SIG-M5 (cell line): ENCODE results near the gene DBN1.

ENCODE experiments used
- DNase-seq: peaks from one replicate; lab custom pipeline; 2025; lab: John Stamatoyannopoulos, UW

The DBN1 gene

GRCh38 chr5:177504086-177505056 is 30.9 kb upstream of the DBN1 start:
- DNase-seq: no peak

DNA sequence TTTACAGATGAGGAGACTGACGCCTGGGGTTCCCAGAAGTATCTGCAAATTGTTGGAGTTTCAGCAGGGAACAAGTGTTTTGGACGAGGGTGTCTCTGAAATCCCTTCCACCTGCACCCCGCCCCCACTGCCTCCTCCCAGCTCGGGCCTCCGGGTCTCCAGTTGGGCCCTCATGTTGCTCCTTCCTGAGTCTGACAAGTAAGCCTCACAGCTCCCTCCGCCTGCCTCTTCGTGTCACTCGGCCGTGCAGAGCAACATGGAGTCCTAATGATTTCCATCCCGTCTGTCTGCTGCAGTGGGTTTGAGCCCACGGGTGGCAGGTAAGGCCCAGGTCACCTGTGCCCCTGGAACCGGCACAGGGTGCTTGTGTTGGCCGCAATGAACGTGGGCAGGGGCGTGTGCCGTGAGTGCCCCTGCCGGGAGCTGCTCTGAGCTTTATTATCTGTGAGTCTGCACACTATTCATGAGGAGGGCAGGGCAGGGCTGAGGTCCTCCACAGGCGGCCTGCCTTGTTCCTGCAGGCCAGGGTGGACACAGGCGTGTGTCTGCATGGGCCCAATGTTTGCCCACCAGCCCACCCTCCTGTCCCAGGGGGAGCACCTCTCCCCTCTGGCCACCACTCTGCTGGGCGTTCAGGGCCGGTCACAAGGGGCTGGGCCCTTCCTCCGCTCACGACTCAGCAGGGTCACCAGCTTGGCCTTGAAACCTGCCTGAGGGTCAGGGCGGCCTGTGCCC is 30.1 kb upstream of the DBN1 start:
- DNase-seq: no peak

- DNase-seq: no peak
Observed at GRCh38 chr5:177502886-177503285, 29.5 kb upstream of the DBN1 start.

DNA sequence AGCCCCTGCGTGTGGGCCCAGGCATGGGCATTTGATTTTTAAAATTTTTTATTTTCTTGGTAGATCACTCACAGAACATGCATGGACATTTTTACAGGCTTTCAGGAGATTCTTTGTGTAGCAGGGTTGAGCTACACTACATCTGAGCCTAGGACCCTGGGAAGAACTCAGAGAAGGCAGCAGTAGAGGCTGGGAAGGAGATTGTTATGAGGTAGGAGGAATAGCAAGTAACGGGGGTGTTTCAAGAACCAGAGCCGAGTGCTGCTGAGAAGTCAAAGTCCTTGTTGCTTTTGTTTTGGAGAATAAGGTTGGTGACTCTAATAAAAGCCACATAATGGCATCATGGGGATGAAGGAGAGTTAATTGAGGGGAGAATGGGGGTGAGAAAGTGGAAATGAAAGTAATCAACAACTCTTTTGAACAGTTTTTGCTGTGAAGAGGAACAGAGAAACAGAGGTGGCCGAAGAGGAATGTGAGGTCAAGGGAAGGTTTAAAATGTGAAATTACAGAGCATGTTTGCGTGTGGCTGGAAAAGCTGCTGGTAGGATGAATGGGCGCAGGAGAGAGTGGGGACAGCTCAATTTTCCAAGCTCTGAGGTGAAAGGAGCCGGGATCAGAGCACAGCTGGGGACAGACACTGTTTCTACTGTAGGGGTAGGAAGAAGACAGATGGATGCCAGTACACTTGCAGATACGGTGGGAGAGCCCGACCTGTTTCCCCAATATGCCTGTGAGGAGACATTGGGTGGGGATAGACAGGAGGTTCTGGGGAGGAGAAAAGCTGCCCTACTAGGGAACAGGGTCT is 28.6 kb upstream of the DBN1 start:
- DNase-seq: no peak

DNA sequence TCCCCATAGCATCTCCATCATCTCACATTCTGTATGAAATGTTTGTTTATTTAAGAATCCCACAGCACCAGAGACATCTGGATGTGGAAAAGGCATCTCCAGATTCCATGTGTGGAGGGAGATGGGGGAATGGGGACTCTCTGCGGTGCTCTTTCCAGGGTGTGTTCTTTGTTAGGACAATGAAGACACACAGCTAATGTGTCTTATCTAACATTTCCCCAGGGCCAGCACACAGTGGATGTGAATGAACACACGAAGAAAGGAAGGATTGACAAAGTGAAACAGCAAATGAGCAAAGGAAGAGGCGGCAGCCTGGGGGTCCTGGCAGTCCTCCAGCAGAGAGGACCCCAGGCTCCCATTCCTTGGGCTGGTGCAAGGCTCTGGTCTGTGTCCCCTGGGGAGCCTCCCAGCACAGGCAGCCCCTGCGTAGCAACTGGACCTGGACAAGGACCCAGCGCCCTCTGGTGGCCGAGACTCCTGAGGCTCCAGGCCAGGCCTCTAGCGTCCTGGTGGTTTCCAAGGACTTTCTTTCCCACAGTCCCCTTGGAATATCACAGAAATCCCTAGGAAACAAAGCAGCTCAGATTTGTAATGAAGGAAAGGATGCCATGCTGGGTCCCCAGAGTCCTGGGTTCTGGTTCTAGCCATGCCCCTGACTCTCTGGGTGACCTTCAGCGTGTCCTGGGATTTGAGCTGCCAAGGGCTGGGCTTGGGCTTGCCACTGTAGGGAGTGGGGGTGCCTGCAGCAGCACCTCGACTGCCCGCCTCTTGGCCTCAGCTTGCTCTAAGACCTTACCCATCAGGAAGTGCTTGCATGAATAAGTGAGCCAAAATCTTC is 27.5 kb upstream of the DBN1 start:
- no peak for DNase-seq

DNA sequence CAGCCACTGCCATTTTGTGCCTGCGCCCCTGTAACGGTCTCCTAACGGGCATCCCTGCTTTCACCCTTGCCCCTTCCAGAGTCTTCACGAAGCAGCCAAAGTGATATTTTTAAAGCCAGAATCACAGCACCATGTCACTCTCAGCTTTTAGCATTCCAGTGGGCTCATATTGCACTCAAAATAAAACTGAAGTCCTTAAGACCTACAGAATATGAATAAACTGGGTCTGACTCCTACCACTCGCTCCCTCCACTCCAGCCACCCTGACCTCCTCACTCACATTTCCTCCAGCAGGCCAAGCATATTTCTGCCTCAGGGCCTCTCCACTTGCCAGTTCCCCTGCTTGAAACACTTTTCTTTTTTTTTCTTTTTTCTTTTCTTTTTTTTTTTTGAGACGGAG is 26.4 kb upstream of the DBN1 start:
- DNase-seq: no peak

DNA sequence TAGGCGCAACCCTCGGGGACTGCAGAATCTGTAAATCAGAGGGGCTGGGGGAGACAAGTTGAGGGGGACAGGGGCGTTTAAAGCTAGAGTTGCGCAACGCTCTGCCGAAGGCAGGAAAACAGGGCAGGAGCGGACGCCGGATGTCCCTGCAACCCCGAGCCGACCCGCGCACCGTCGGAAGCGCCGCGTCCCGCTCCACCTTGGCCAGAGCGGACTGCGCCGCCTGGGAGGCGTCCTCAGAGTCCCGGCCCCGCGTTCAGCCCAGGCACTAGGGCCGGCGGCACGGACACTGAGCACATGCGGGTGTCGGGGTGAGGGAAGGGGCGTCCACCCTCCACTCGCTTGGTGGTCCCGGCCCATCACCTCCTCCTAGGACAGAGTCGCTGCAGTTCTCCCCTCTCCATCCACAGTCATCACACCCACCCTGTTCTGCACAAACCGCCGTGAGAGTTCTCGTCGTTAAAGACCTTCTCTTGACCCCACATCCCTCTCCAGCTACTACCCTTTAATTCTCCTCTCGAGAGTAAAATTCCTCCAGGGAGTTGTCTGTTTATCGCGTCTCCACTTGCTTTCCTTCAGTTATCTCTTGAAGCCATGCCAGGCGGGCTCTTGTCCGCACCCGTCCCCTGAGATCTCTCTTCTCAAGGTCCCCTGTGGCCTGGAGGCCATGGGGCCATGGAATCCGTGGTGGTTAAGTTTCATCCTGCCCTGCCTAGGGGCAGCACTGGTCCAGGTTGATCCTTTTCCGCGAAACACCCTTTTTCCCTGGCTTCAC is 24.8 kb upstream of the DBN1 start:
- DNase-seq: no peak

- DNase-seq: peak; percentile 72
Observed at GRCh38 chr5:177497292-177498012, 24.0 kb upstream of the DBN1 start, which contains the start of gene PDLIM7. Gene PDLIM7, minus strand, starts transcription at chr5:177497604. Its CDS starts 1,092 bp downstream, at chr5:177496512.

DNA sequence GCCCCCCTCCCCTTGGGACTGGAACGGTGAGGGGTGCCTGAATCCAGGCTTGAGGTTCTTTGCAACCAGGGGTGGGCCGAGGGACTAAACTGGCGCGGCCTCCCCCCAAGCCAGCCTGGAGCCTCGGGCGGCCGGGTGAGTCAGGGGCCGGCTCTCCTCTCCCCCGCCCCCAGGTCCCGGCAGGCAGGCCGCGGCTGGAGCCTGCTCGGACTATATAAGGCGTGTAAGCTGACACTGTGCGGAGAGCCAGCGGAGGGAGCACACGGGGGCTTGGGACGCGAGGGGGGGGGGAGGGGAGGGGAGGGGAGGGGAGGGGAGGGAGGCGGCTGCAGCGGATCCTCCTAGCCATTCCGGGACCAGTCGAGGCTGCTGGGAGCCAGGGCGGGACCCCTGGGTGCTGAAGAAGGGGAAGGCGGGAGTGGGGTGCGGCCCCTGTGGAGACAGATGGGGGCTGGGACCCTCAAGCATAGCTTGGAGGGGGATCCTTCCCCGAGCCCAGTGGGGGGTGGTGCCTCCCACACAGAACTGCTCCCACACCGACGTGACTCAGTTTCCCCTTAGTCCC is 23.4 kb upstream of the DBN1 start:
- DNase-seq: no peak

GRCh38 chr5:177496070-177496726 is 22.8 kb upstream of the DBN1 start:
- no peak for DNase-seq

- DNase-seq: no peak
Observed at GRCh38 chr5:177495243-177496060, 22.0 kb upstream of the DBN1 start.

GRCh38 chr5:177494346-177495195 is 21.1 kb upstream of the DBN1 start:
- DNase-seq: peak; percentile 45

DNA sequence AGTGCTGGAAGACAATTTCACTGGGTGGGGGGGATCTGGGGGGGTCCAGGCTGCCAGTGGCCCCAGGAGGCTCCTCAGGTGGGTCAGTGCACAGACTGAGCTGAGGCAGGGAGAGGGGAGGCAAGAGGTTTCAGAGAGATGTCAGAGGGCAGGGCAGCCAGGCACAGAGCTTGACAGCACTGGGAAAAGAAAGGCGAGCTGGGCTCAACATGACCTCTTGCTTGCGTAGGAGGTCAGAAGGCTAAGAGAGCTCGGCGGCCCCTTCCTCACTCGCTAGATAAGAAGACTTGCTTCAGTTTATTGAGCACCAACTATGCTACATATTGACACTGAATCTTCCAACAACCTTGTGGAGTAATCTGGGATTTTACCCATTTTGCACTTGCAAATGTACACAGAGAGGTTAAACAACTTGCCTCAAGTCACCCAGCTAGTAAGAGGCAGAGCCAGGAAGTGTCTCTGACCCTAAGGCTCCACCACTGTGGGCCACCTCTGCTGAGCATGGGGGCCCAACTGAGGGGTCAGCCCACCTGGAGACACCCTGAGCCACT is 20.4 kb upstream of the DBN1 start:
- no peak for DNase-seq

GRCh38 chr5:177492841-177493240 is 19.4 kb upstream of the DBN1 start:
- DNase-seq: no peak

GRCh38 chr5:177491983-177492746 is 18.7 kb upstream of the DBN1 start:
- no peak for DNase-seq

- DNase-seq: no peak
Observed at GRCh38 chr5:177491429-177491945, 18.1 kb upstream of the DBN1 start.
